HepG2 (cell line): ENCODE data around the gene VPS54. TPM values are rescaled to one million over a fixed set of nuclear protein-coding genes. Genes with fewer than 3 reads are reported as not detected.

Source experiments
- BORCS8-MEF2B ChIP-seq: sonication (generic); formaldehyde crosslinking; IDR thresholded peaks from 2 replicates; pipeline ENCODE4 v1.8.0; 2022; ENCODE audit warnings: mild to moderate bottlenecking, missing genetic modification reagents
- HDAC2 ChIP-seq: sonication (generic); formaldehyde crosslinking; IDR thresholded peaks from 2 replicates; pipeline ENCODE4 v1.4.0; 2020; ENCODE audit warnings: missing genetic modification reagents
- NFE2 ChIP-seq: sonication (generic); formaldehyde crosslinking; IDR thresholded peaks from 2 replicates; pipeline ENCODE4 v1.4.0; 2020; ENCODE audit warnings: missing genetic modification reagents
- TCF7L2 ChIP-seq: IDR thresholded peaks from 2 replicates; pipeline ENCODE4 v1.6.1; 2011; ENCODE audit warnings: mild to moderate bottlenecking, low read depth, low read length, moderate library complexity
- TEAD3 ChIP-seq: optimal IDR thresholded peaks from 2 replicates; pipeline ENCODE3; 2016; ENCODE audit warnings: borderline replicate concordance
- ZNF235 ChIP-seq: sonication (generic); formaldehyde crosslinking; IDR thresholded peaks from 2 replicates; pipeline ENCODE4 v1.8.1; 2023; ENCODE audit warnings: mild to moderate bottlenecking, missing genetic modification reagents, borderline replicate concordance
- ZNF30 ChIP-seq: sonication (generic); formaldehyde crosslinking; IDR thresholded peaks from 2 replicates; pipeline ENCODE4 v1.5.0; 2020; ENCODE audit warnings: mild to moderate bottlenecking, missing genetic modification reagents
- ZNF720 ChIP-seq: sonication (generic); formaldehyde crosslinking; IDR thresholded peaks from 2 replicates; pipeline ENCODE4 v1.4.0; 2020; ENCODE audit warnings: missing genetic modification reagents
- ZZZ3 ChIP-seq: sonication (generic); formaldehyde crosslinking; IDR thresholded peaks from 2 replicates; pipeline ENCODE4 v1.4.0; 2020; ENCODE audit warnings: missing genetic modification reagents, mild to moderate bottlenecking, borderline replicate concordance
- polyA plus RNA-seq, 8 experiments: library from polyadenylated mRNA; depleted of rRNA in 3 of 8; stranded (reverse) in 7 of 8; unstranded in 1 of 8; fragments of >200 nt; fragmentation: Illumina TruSeq in 4 of 8; extraction: Trizol in 4 of 8; gene quantifications; 2 replicates each; pipeline versions ENCODE4 v1.2.1 to v1.2.3, GENCODE V29; 2011 to 2016; ENCODE audit warnings: low read depth in 4 of 8, missing spikeins in 1 of 8, mixed read lengths in 1 of 8; ENCODE audit not compliant: insufficient read depth in 1 of 8
- total RNA-seq, 5 experiments: library from RNA; depleted of rRNA; stranded (reverse); fragments of >200 nt; fragmentation: Illumina TruSeq; extraction: Trizol; gene quantifications; 2 replicates each; pipeline ENCODE4 v1.2.3, GENCODE V29; 2016; ENCODE audit warnings: low read depth in 1 of 5
- TF ChIP-seq, protein P1 (sequence below), 2 experiments: sonication (generic) in 1 of 2; formaldehyde crosslinking in 1 of 2; IDR thresholded peaks; 2 replicates each; pipeline versions ENCODE4 v1.4.0 to v1.6.1; 2016 to 2020; ENCODE audit warnings: borderline replicate concordance in 1 of 2, low read depth in 1 of 2, mild to moderate bottlenecking in 1 of 2, missing genetic modification reagents in 1 of 2
- TF ChIP-seq, protein P2 (sequence below): sonication (generic); formaldehyde crosslinking; IDR thresholded peaks from 2 replicates; pipeline ENCODE4 v1.4.0; 2020; ENCODE audit warnings: missing genetic modification reagents, borderline replicate concordance
- TF ChIP-seq, protein P3 (sequence below): sonication (generic); formaldehyde crosslinking; IDR thresholded peaks from 2 replicates; pipeline ENCODE4 v1.4.0; 2020; ENCODE audit warnings: missing genetic modification reagents, mild to moderate bottlenecking, borderline replicate concordance
- TF ChIP-seq, protein P4 (sequence below): sonication (generic); formaldehyde crosslinking; IDR thresholded peaks from 2 replicates; pipeline ENCODE4 v1.4.0; 2020; ENCODE audit warnings: missing genetic modification reagents

The VPS54 gene
- total and polyA plus RNA-seq, 2 of the 13 experiments (the other 11 are each of a cell fraction or from before 2014, with no cell fraction given): 64.7 to 77.5 TPM

DNA sequence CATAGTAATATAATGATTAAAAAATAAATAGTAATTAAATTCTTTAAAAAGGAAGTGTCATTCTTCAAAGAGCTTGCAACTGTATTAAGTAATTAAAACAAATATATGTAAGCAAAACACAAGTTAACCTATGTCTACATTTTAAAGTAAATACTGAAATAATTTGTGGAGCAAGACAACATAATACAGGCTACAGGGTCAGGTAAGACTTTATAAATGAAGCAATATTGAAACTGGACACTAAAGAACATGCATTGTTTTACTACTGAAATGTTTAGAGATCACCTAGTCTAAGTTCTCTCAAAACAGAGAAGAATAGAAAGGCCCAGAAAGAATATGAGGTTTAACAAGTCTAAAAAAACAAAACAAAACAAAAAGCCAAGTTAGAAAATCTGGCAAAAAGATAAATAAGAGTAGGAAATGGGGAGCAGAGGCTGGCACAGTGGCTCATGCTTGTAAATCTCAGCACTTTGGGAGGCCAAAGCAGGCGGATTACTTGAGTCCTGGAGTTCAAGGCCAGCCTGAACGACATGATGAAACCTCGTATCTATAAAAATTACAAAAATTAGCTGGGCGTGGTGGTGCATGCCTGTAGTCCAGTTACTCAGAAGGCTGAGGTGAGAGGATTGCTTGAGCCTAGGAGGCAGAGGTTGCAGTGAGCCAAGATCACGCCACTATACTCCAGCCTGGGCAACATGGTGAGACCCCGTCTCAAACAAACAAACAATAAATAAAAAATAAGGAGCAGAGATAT lies 34.4 kb downstream of the VPS54 start (continued):
- TF ChIP-seq TCF7L2 (no peak; the same call in 1 of the 2 replicates), NFE2 (CRISPR knock-in tag) (no peak), HDAC2 (peak; percentile 92), BORCS8-MEF2B (CRISPR knock-in tag) (no peak), ZNF720 (no peak), TEAD3 (CRISPR knock-in tag) (peak; percentile 79), ZNF235 (CRISPR knock-in tag) (no peak), ZZZ3 (CRISPR knock-in tag) (no peak), ZNF30 (CRISPR knock-in tag) (no peak)
- TF ChIP-seq, protein P1, sequence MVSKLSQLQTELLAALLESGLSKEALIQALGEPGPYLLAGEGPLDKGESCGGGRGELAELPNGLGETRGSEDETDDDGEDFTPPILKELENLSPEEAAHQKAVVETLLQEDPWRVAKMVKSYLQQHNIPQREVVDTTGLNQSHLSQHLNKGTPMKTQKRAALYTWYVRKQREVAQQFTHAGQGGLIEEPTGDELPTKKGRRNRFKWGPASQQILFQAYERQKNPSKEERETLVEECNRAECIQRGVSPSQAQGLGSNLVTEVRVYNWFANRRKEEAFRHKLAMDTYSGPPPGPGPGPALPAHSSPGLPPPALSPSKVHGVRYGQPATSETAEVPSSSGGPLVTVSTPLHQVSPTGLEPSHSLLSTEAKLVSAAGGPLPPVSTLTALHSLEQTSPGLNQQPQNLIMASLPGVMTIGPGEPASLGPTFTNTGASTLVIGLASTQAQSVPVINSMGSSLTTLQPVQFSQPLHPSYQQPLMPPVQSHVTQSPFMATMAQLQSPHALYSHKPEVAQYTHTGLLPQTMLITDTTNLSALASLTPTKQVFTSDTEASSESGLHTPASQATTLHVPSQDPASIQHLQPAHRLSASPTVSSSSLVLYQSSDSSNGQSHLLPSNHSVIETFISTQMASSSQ (IDR thresholded peaks at IDR 0.05; ENCODE audit: low read depth): peak; percentile 65; the same call in 1 of the 2 replicates
- TF ChIP-seq, protein P1 (CRISPR knock-in tag; IDR thresholded peaks at IDR 0.05; ENCODE audit: borderline replicate concordance): peak; percentile 53; the same call in 1 of the 2 replicates
- TF ChIP-seq, protein P2, sequence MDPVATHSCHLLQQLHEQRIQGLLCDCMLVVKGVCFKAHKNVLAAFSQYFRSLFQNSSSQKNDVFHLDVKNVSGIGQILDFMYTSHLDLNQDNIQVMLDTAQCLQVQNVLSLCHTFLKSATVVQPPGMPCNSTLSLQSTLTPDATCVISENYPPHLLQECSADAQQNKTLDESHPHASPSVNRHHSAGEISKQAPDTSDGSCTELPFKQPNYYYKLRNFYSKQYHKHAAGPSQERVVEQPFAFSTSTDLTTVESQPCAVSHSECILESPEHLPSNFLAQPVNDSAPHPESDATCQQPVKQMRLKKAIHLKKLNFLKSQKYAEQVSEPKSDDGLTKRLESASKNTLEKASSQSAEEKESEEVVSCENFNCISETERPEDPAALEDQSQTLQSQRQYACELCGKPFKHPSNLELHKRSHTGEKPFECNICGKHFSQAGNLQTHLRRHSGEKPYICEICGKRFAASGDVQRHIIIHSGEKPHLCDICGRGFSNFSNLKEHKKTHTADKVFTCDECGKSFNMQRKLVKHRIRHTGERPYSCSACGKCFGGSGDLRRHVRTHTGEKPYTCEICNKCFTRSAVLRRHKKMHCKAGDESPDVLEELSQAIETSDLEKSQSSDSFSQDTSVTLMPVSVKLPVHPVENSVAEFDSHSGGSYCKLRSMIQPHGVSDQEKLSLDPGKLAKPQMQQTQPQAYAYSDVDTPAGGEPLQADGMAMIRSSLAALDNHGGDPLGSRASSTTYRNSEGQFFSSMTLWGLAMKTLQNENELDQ: no peak
- TF ChIP-seq, protein P3, sequence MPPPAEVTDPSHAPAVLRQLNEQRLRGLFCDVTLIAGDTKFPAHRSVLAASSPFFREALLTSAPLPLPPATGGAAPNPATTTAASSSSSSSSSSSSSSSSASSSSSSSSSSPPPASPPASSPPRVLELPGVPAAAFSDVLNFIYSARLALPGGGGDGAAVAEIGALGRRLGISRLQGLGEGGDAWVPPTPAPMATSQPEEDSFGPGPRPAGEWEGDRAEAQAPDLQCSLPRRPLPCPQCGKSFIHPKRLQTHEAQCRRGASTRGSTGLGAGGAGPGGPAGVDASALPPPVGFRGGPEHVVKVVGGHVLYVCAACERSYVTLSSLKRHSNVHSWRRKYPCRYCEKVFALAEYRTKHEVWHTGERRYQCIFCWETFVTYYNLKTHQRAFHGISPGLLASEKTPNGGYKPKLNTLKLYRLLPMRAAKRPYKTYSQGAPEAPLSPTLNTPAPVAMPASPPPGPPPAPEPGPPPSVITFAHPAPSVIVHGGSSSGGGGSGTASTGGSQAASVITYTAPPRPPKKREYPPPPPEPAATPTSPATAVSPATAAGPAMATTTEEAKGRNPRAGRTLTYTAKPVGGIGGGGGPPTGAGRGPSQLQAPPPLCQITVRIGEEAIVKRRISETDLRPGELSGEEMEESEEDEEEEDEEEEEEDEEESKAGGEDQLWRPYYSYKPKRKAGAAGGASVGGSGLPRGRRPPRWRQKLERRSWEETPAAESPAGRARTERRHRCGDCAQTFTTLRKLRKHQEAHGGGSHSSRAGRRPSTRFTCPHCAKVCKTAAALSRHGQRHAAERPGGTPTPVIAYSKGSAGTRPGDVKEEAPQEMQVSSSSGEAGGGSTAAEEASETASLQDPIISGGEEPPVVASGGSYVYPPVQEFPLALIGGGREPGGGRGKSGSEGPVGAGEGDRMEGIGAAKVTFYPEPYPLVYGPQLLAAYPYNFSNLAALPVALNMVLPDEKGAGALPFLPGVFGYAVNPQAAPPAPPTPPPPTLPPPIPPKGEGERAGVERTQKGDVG (CRISPR knock-in tag): no peak
- TF ChIP-seq, protein P4, sequence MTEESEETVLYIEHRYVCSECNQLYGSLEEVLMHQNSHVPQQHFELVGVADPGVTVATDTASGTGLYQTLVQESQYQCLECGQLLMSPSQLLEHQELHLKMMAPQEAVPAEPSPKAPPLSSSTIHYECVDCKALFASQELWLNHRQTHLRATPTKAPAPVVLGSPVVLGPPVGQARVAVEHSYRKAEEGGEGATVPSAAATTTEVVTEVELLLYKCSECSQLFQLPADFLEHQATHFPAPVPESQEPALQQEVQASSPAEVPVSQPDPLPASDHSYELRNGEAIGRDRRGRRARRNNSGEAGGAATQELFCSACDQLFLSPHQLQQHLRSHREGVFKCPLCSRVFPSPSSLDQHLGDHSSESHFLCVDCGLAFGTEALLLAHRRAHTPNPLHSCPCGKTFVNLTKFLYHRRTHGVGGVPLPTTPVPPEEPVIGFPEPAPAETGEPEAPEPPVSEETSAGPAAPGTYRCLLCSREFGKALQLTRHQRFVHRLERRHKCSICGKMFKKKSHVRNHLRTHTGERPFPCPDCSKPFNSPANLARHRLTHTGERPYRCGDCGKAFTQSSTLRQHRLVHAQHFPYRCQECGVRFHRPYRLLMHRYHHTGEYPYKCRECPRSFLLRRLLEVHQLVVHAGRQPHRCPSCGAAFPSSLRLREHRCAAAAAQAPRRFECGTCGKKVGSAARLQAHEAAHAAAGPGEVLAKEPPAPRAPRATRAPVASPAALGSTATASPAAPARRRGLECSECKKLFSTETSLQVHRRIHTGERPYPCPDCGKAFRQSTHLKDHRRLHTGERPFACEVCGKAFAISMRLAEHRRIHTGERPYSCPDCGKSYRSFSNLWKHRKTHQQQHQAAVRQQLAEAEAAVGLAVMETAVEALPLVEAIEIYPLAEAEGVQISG (CRISPR knock-in tag): peak; percentile 67
